ENCODE results near the gene CBR4.

- no peak for TF ChIP-seq CTCF (IDR thresholded peaks at IDR 0.05)
- no peak for TF ChIP-seq EP300 (IDR thresholded peaks at IDR 0.05)
Measured at GRCh38 chr4:169027663-169028062, 17.6 kb upstream of the CBR4 start.
